ENCODE data around the gene IL12RB1. TPM values are rescaled to one million over a fixed set of nuclear protein-coding genes. Genes with fewer than 3 reads are reported as not detected.
A peak's percentile ranks its signal among the peaks of the same experiment; 100 is the strongest.

The IL12RB1 gene
- total and polyA plus RNA-seq, 4 experiments from 2014 or later, result 35.0 to 55.1 (median 40.7) TPM

- POLR2A ChIA-PET (ENCODE audit: partially characterized antibody), result no interaction called here
- peaks cover 22 to 39% of the 10 kb centered on the region in 2 donors for H3K36me3 Mint-ChIP-seq
- H3K27ac Mint-ChIP-seq, result peak overlapping the region in 3 of 7 donors; percentile 70 to 87 (median 77)
- Histone ChIP-seq H3K36me3 (ENCODE audit: insufficient read depth, low read length) (peaks cover 30% of the 10 kb centered on the region), H3K9me3 (ENCODE audit: control insufficient read depth in 1 of 2, low read length in 2 of 2) (no peaks in the 10 kb centered on the region), H3K27me3 (ENCODE audit: insufficient read depth, low read length) (no peaks in the 10 kb centered on the region), H3K27ac (ENCODE audit: low read depth, low read length) (no peak overlapping the region), H3K4me1 (ENCODE audit: insufficient read depth, low read length) (no peaks in the 10 kb centered on the region), H3K4me3 (ENCODE audit: low read length in 2 of 2) (no peak overlapping the region)
- no peak overlapping the region for H3K4me3 Mint-ChIP-seq
- CTCF ChIA-PET (ENCODE audit: partially characterized antibody), result interaction anchor here (2.6 kb wide), 1 partner anchor 58 kb away, joined by 8 read pairs; the partner anchor contains the start of gene ARRDC2
- H3K27me3 Mint-ChIP-seq, result no peaks in the 10 kb centered on the region
- peaks cover 0 to 4% (median 1%) of the 10 kb centered on the region in 4 donors for H3K4me1 Mint-ChIP-seq
- DNase-seq, result no peak
- no peaks in the 10 kb centered on the region for H3K9me3 Mint-ChIP-seq
- intact Hi-C loops (cut with micrococcal nuclease), result loop anchor here (10.0 kb wide), 1 partner anchor 50 kb away; no protein-coding TSS in a partner anchor
Measured at GRCh38 chr19:18065173-18065495, 21.6 kb downstream of the IL12RB1 start.

- Histone ChIP-seq H3K27ac (ENCODE audit: low read depth, low read length) (no peak overlapping the region), H3K9me3 (ENCODE audit: control insufficient read depth in 1 of 2, low read length in 2 of 2) (no peaks in the 10 kb centered on the region), H3K4me1 (ENCODE audit: insufficient read depth, low read length) (peaks cover 3% of the 10 kb centered on the region), H3K36me3 (ENCODE audit: insufficient read depth, low read length) (peaks cover 24% of the 10 kb centered on the region), H3K27me3 (ENCODE audit: insufficient read depth, low read length) (no peaks in the 10 kb centered on the region), H3K4me3 (ENCODE audit: low read length in 2 of 2) (no peak overlapping the region)
- intact Hi-C loops (cut with micrococcal nuclease), result loop anchor here (1.0 to 10.0 kb wide), 3 partner anchors 51 to 189 kb away; partner anchors contain the start of gene PIK3R2
- POLR2A ChIA-PET (ENCODE audit: partially characterized antibody), result interaction anchor here (1.0 to 11.6 kb wide), 3 partner anchors 18 to 55 kb away, joined by 3 to 140 read pairs (median 6); partner anchors contain the start of genes ARRDC2 and IL12RB1
- peak in 3 of 5 donors; percentile 24 to 32 (median 24) for DNase-seq
- Mint-ChIP-seq H3K27me3 (no peaks in the 10 kb centered on the region), H3K27ac (peak overlapping the region in 4 of 7 donors; percentile 16 to 76 (median 43)), H3K9me3 (no peaks in the 10 kb centered on the region), H3K4me3 (peak overlapping the region in 1 of 8 donors; percentile 59), H3K36me3 (peaks cover 19 to 42% of the 10 kb centered on the region in 2 donors), H3K4me1 (peaks cover 2 to 6% (median 3%) of the 10 kb centered on the region in 4 donors)
- CTCF ChIA-PET (ENCODE audit: partially characterized antibody), result interaction anchor here (1.1 kb wide), 1 partner anchor 50 kb away, joined by 3 read pairs; no protein-coding TSS in a partner anchor
Measured at GRCh38 chr19:18063463-18063862, 23.3 kb downstream of the IL12RB1 start.

- CTCF ChIA-PET (ENCODE audit: partially characterized antibody), result interaction anchor here (0.8 to 8.8 kb wide), 6 partner anchors 10 to 332 kb away, joined by 3 to 148 read pairs (median 6); partner anchors contain the start of gene ARRDC2
- H3K36me3 Mint-ChIP-seq, result peaks cover 19 to 38% of the 10 kb centered on the region in 2 donors
- no peak overlapping the region for H3K27ac ChIP-seq (ENCODE audit: low read depth, low read length)
- no peaks in the 10 kb centered on the region for H3K9me3 Mint-ChIP-seq
- H3K27me3 ChIP-seq (ENCODE audit: insufficient read depth, low read length), result no peaks in the 10 kb centered on the region
- no peaks in the 10 kb centered on the region for H3K9me3 ChIP-seq (ENCODE audit: control insufficient read depth in 1 of 2, low read length in 2 of 2)
- peaks cover 11% of the 10 kb centered on the region for H3K4me1 ChIP-seq (ENCODE audit: insufficient read depth, low read length)
- peaks cover 24% of the 10 kb centered on the region for H3K36me3 ChIP-seq (ENCODE audit: insufficient read depth, low read length)
- no peak for DNase-seq
- intact Hi-C loops (cut with micrococcal nuclease), result loop anchor here (5.0 to 10.0 kb wide), 2 partner anchors 53 to 90 kb away; partner anchors contain the start of gene PIK3R2
- no peak overlapping the region for H3K4me3 ChIP-seq (ENCODE audit: low read length in 2 of 2)
- POLR2A ChIA-PET (ENCODE audit: partially characterized antibody), result interaction anchor here (1.6 to 11.6 kb wide), 3 partner anchors 17 to 60 kb away, joined by 4 to 140 read pairs (median 40); partner anchors contain the start of gene ARRDC2
- H3K27me3 Mint-ChIP-seq, result no peaks in the 10 kb centered on the region
- peak overlapping the region in 2 of 7 donors; percentile 42 to 70 for H3K27ac Mint-ChIP-seq
- H3K4me1 Mint-ChIP-seq, result peaks cover 8 to 10% (median 9%) of the 10 kb centered on the region in 4 donors
- no peak overlapping the region for H3K4me3 Mint-ChIP-seq
Measured at GRCh38 chr19:18062028-18062427, 24.7 kb downstream of the IL12RB1 start.

- intact Hi-C loops (cut with micrococcal nuclease), result loop anchor here (5.0 to 10.0 kb wide), 2 partner anchors 54 to 92 kb away; partner anchors contain the start of gene PIK3R2
- H3K36me3 Mint-ChIP-seq, result peaks cover 19 to 33% of the 10 kb centered on the region in 2 donors
- POLR2A ChIA-PET (ENCODE audit: partially characterized antibody), result interaction anchor here (0.7 to 11.6 kb wide), 4 partner anchors 29 to 58 kb away, joined by 3 to 140 read pairs (median 22); partner anchors contain the start of gene ARRDC2
- Histone ChIP-seq H3K27me3 (ENCODE audit: insufficient read depth, low read length) (no peaks in the 10 kb centered on the region), H3K4me3 (ENCODE audit: low read length in 2 of 2) (no peak overlapping the region), H3K36me3 (ENCODE audit: insufficient read depth, low read length) (peaks cover 24% of the 10 kb centered on the region), H3K9me3 (ENCODE audit: control insufficient read depth in 1 of 2, low read length in 2 of 2) (no peaks in the 10 kb centered on the region), H3K4me1 (ENCODE audit: insufficient read depth, low read length) (peaks cover 11% of the 10 kb centered on the region), H3K27ac (ENCODE audit: low read depth, low read length) (no peak overlapping the region)
- H3K27me3 Mint-ChIP-seq, result no peaks in the 10 kb centered on the region
- no peak for DNase-seq
- CTCF ChIA-PET (ENCODE audit: partially characterized antibody), result interaction anchor here (0.8 to 8.8 kb wide), 7 partner anchors 16 to 504 kb away, joined by 3 to 148 read pairs (median 20); partner anchors contain the start of gene ARRDC2
- peaks cover 8 to 10% (median 9%) of the 10 kb centered on the region in 4 donors for H3K4me1 Mint-ChIP-seq
- no peak overlapping the region for H3K27ac Mint-ChIP-seq
- H3K9me3 Mint-ChIP-seq, result no peaks in the 10 kb centered on the region
- no peak overlapping the region for H3K4me3 Mint-ChIP-seq
Measured at GRCh38 chr19:18060472-18060871, 26.3 kb downstream of the IL12RB1 start.

GRCh38 chr19:18059902-18060301, 26.8 kb downstream of the IL12RB1 start:
- H3K36me3 ChIP-seq (ENCODE audit: insufficient read depth, low read length), result peaks cover 19% of the 10 kb centered on the region
- H3K27me3 Mint-ChIP-seq, result no peaks in the 10 kb centered on the region
- no peaks in the 10 kb centered on the region for H3K9me3 ChIP-seq (ENCODE audit: control insufficient read depth in 1 of 2, low read length in 2 of 2)
- no peaks in the 10 kb centered on the region for H3K9me3 Mint-ChIP-seq
- no peak for DNase-seq
- ChIA-PET CTCF (ENCODE audit: partially characterized antibody) (interaction anchor here (0.8 to 8.8 kb wide), 11 partner anchors 15 to 504 kb away, joined by 3 to 148 read pairs (median 6); partner anchors contain the start of gene ARRDC2), POLR2A (ENCODE audit: partially characterized antibody) (interaction anchor here (0.9 to 11.6 kb wide), 6 partner anchors 27 to 58 kb away, joined by 3 to 140 read pairs (median 8); partner anchors contain the start of genes ARRDC2 and IL12RB1)
- H3K4me3 Mint-ChIP-seq, result no peak overlapping the region
- peaks cover 7 to 10% (median 8%) of the 10 kb centered on the region in 4 donors for H3K4me1 Mint-ChIP-seq
- no peak overlapping the region for H3K4me3 ChIP-seq (ENCODE audit: low read length in 2 of 2)
- intact Hi-C loops (cut with micrococcal nuclease), result loop anchor here (5.0 to 10.0 kb wide), 2 partner anchors 55 to 92 kb away; partner anchors contain the start of gene PIK3R2
- peak overlapping the region in 1 of 7 donors; percentile 43 for H3K27ac Mint-ChIP-seq
- H3K4me1 ChIP-seq (ENCODE audit: insufficient read depth, low read length), result peaks cover 11% of the 10 kb centered on the region
- H3K27me3 ChIP-seq (ENCODE audit: insufficient read depth, low read length), result no peaks in the 10 kb centered on the region
- peaks cover 15 to 30% of the 10 kb centered on the region in 2 donors for H3K36me3 Mint-ChIP-seq
- no peak overlapping the region for H3K27ac ChIP-seq (ENCODE audit: low read depth, low read length)

GRCh38 chr19:18059297-18059696, 27.4 kb downstream of the IL12RB1 start:
- Histone ChIP-seq H3K4me3 (ENCODE audit: low read length in 2 of 2) (no peak overlapping the region), H3K27me3 (ENCODE audit: insufficient read depth, low read length) (no peaks in the 10 kb centered on the region), H3K4me1 (ENCODE audit: insufficient read depth, low read length) (peaks cover 11% of the 10 kb centered on the region), H3K9me3 (ENCODE audit: control insufficient read depth in 1 of 2, low read length in 2 of 2) (no peaks in the 10 kb centered on the region), H3K36me3 (ENCODE audit: insufficient read depth, low read length) (peaks cover 15% of the 10 kb centered on the region), H3K27ac (ENCODE audit: low read depth, low read length) (no peak overlapping the region)
- Mint-ChIP-seq H3K27me3 (no peaks in the 10 kb centered on the region), H3K4me3 (no peak overlapping the region), H3K27ac (peak overlapping the region in 1 of 7 donors; percentile 51), H3K4me1 (peaks cover 7 to 10% (median 8%) of the 10 kb centered on the region in 4 donors), H3K9me3 (no peaks in the 10 kb centered on the region), H3K36me3 (peaks cover 12 to 27% of the 10 kb centered on the region in 2 donors)
- intact Hi-C loops (cut with micrococcal nuclease), result no loop called here
- POLR2A ChIA-PET (ENCODE audit: partially characterized antibody), result interaction anchor here (0.6 to 11.6 kb wide), 7 partner anchors 27 to 293 kb away, joined by 3 to 140 read pairs (median 7); partner anchors contain the start of genes ARRDC2 and IL12RB1
- DNase-seq, result no peak
- CTCF ChIA-PET (ENCODE audit: partially characterized antibody), result interaction anchor here (0.8 to 8.8 kb wide), 12 partner anchors 14 to 194 kb away, joined by 3 to 148 read pairs (median 5); partner anchors contain the start of gene ARRDC2
